H9 (cell line): Measurements from ENCODE around the gene RASSF5. TPM values are rescaled to one million over a fixed set of nuclear protein-coding genes. Genes with fewer than 3 reads are reported as not detected.

Experiments
- DNase-seq: peaks from one replicate; pipeline ENCODE4 v3.0.0-alpha.2; 2017
- H2AFZ ChIP-seq: one replicate; pipeline ENCODE4 v1.6.1; 2013; ENCODE audit warnings: mild to moderate bottlenecking, low read length, control low read depth, moderate library complexity
- H2AK5ac ChIP-seq: 2 replicates; pipeline ENCODE4 v1.6.1; 2013; ENCODE audit warnings: low read length, control low read depth, mixed read lengths; ENCODE audit not compliant: insufficient read length
- H2BK120ac ChIP-seq: one replicate; pipeline ENCODE4 v1.6.1; 2013; ENCODE audit warnings: low read depth, mild to moderate bottlenecking, low read length, control low read depth, inconsistent platforms; ENCODE audit not compliant: poor library complexity, severe bottlenecking
- H2BK12ac ChIP-seq: 2 replicates; pipeline ENCODE4 v1.6.1; 2013; ENCODE audit warnings: low read length, control low read depth, mixed read lengths, low read depth; ENCODE audit not compliant: insufficient read length
- H2BK15ac ChIP-seq: 2 replicates; pipeline ENCODE4 v1.6.1; 2013; ENCODE audit warnings: low read depth, low read length, control low read depth
- H2BK20ac ChIP-seq: one replicate; pipeline ENCODE4 v1.6.1; 2013; ENCODE audit warnings: low read depth, mild to moderate bottlenecking, low read length, control low read depth, inconsistent platforms; ENCODE audit not compliant: poor library complexity, severe bottlenecking
- H2BK5ac ChIP-seq: 2 replicates; pipeline ENCODE4 v1.6.1; 2013; ENCODE audit warnings: low read length, control low read depth, mixed read lengths; ENCODE audit not compliant: insufficient read length
- H3K14ac ChIP-seq: 2 replicates; pipeline ENCODE4 v1.6.1; 2013; ENCODE audit warnings: low read length, control low read depth; ENCODE audit not compliant: insufficient read depth
- H3K18ac ChIP-seq: 2 replicates; pipeline ENCODE4 v1.6.1; 2013; ENCODE audit warnings: low read depth, mild to moderate bottlenecking, mixed read lengths, low read length, control low read depth; ENCODE audit not compliant: insufficient read length
- H3K23ac ChIP-seq: 2 replicates; pipeline ENCODE4 v1.6.1; 2013; ENCODE audit warnings: low read length, control low read depth, mixed read lengths, low read depth; ENCODE audit not compliant: insufficient read length
- H3K23me2 ChIP-seq: 2 replicates; pipeline ENCODE4 v1.6.1; 2013; ENCODE audit warnings: low read depth, mild to moderate bottlenecking, mixed read lengths, low read length, control low read depth; ENCODE audit not compliant: insufficient read length, poor library complexity, severe bottlenecking
- H3K27ac ChIP-seq: 2 replicates; pipeline ENCODE4 v1.5.1; 2013; ENCODE audit warnings: low read length, control low read depth, mixed read lengths, low read depth; ENCODE audit not compliant: insufficient read length
- H3K27me3 ChIP-seq: 2 replicates; pipeline ENCODE4 v1.6.1; 2013; ENCODE audit warnings: low read length, control low read depth, inconsistent platforms; ENCODE audit not compliant: insufficient read depth
- H3K4ac ChIP-seq: 2 replicates; pipeline ENCODE4 v1.6.1; 2013; ENCODE audit warnings: low read depth, mild to moderate bottlenecking, control low read depth, inconsistent platforms, low read length, moderate library complexity
- H3K4me1 ChIP-seq: 2 replicates; pipeline ENCODE4 v1.6.1; 2013; ENCODE audit warnings: low read length, control low read depth, inconsistent platforms; ENCODE audit not compliant: insufficient read depth
- H3K4me2 ChIP-seq: 2 replicates; pipeline ENCODE4 v1.6.1; 2013; ENCODE audit warnings: low read length, control low read depth, mixed read lengths; ENCODE audit not compliant: insufficient read length, insufficient read depth
- H3K56ac ChIP-seq: 2 replicates; pipeline ENCODE4 v1.6.1; 2013; ENCODE audit warnings: low read depth, mild to moderate bottlenecking, mixed read lengths, low read length, control low read depth; ENCODE audit not compliant: insufficient read length
- H3K79me1 ChIP-seq: 2 replicates; pipeline ENCODE4 v1.6.1; 2013; ENCODE audit warnings: low read depth, mild to moderate bottlenecking, moderate library complexity, low read length, control low read depth, inconsistent platforms; ENCODE audit not compliant: insufficient read depth, poor library complexity, severe bottlenecking
- H3K79me2 ChIP-seq: 2 replicates; pipeline ENCODE4 v1.6.1; 2013; ENCODE audit warnings: low read length, control low read depth, inconsistent platforms; ENCODE audit not compliant: insufficient read depth
- H3K9ac ChIP-seq: 2 replicates; pipeline ENCODE4 v1.6.1; 2013; ENCODE audit warnings: low read length, control low read depth, mixed read lengths; ENCODE audit not compliant: insufficient read length; ENCODE audit errors: extremely low read depth
- H3K9me3 ChIP-seq: one replicate; pipeline ENCODE4 v1.6.1; 2013; ENCODE audit warnings: low read depth, low read length, inconsistent platforms; ENCODE audit not compliant: control insufficient read depth
- H3T11ph ChIP-seq: one replicate; pipeline ENCODE4 v1.6.1; 2013; ENCODE audit warnings: mild to moderate bottlenecking, low read length, control low read depth, inconsistent platforms
- H4K20me1 ChIP-seq: one replicate; pipeline ENCODE4 v1.6.1; 2013; ENCODE audit not compliant: control insufficient read depth, insufficient read length, insufficient read depth
- H4K5ac ChIP-seq: 2 replicates; pipeline ENCODE4 v1.6.1; 2013; ENCODE audit warnings: low read depth, mild to moderate bottlenecking, mixed read lengths, low read length, control low read depth; ENCODE audit not compliant: insufficient read length
- H4K8ac ChIP-seq: replicated peaks from 2 replicates; pipeline ENCODE4 v1.6.1; 2013; ENCODE audit warnings: low read length, control low read depth, mixed read lengths, low read depth; ENCODE audit not compliant: insufficient read length
- H4K91ac ChIP-seq: 2 replicates; pipeline ENCODE4 v1.6.1; 2013; ENCODE audit warnings: low read depth, mild to moderate bottlenecking, moderate library complexity, mixed read lengths, low read length, control low read depth; ENCODE audit not compliant: insufficient read length
- H3K27ac Mint-ChIP-seq, 3 experiments: 2 replicates in 2 of 3; 3 replicates in 1 of 3; pipeline ENCODE4 v1.8.0; 2020 to 2021; ENCODE audit warnings: mixed read lengths in 3 of 3, mild to moderate bottlenecking in 1 of 3, moderate library complexity in 1 of 3
- H3K27me3 Mint-ChIP-seq: 2 replicates; pipeline ENCODE4 v1.8.0; 2021; ENCODE audit warnings: low read depth, mild to moderate bottlenecking, moderate library complexity, mixed read lengths
- H3K36me3 Mint-ChIP-seq, 3 experiments: 2 replicates in 2 of 3; 3 replicates in 1 of 3; pipeline ENCODE4 v1.8.0; 2020 to 2021; ENCODE audit warnings: low read depth in 3 of 3, mixed read lengths in 3 of 3; ENCODE audit not compliant: insufficient read depth in 1 of 3
- H3K4me1 Mint-ChIP-seq, 2 experiments: 2 replicates each; pipeline ENCODE4 v1.8.0; 2020; ENCODE audit warnings: mixed read lengths in 2 of 2
- H3K4me3 Mint-ChIP-seq, 2 experiments: 2 replicates in 1 of 2; 3 replicates in 1 of 2; pipeline ENCODE4 v1.8.0; 2020 to 2021; ENCODE audit warnings: mild to moderate bottlenecking in 2 of 2, mixed read lengths in 2 of 2, moderate library complexity in 1 of 2
- H3K9me3 Mint-ChIP-seq, 2 experiments: 2 replicates in 1 of 2; 3 replicates in 1 of 2; pipeline ENCODE4 v1.8.0; 2020; ENCODE audit warnings: mild to moderate bottlenecking in 2 of 2, mixed read lengths in 2 of 2, moderate library complexity in 1 of 2
- WGBS: extraction: QIAGEN DNeasy Blood & Tissue Kit; methylation state at CpG from one replicate; pipeline ENCODE4 v1.1.7; 2013; ENCODE audit warnings: missing lambda C conversion rate, low lambda C conversion rate, mixed read lengths; ENCODE audit not compliant: insufficient read length; ENCODE audit errors: extremely low coverage; 5-methylcytosine and 5-hydroxymethylcytosine counted together
- total RNA-seq: library from RNA; stranded (reverse); gene quantifications from 2 replicates; pipeline ENCODE4 v1.2.1, GENCODE V29; 2021
- TF ChIP-seq, protein P1 (sequence below): fragments of 200-600 bp; sonication (generic); conservative IDR thresholded peaks from 3 replicates; pipeline ENCODE4 v1.8.0; 2021; ENCODE audit warnings: antibody characterized with exemption, mild to moderate bottlenecking

RASSF5 gene
- total RNA-seq, 1 experiment from 2014 or later: 0.50 TPM

DNA sequence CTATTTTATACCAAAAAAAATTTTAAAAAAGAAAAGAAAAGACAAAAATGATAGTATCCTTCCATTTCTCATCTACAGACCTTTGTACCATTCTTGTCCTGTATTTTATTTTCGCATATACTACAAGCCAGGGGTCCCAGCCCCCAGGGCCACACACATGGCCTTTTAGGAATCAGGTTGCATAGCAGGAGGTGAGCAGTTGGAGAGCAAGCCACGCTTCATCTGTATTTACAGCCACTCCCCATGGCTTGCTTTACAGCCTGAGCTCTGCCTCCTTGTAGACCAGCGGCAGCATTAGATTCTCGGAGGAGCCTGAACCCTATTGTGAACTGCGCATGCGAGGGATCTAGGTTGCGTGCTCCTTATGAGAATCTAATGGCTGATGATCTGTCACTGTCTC is 39.8 kb downstream of the RASSF5 start:
- Histone ChIP-seq H3K4me2 (no peak overlapping the region), H2BK20ac (no peak overlapping the region), H3K56ac (no peak overlapping the region), H4K5ac (no peak overlapping the region), H2BK5ac (no peak overlapping the region), H3T11ph (no peak overlapping the region), H3K27me3 (no peaks in the 10 kb centered on the region), H3K79me2 (no peaks in the 10 kb centered on the region), H3K9me3 (no peaks in the 10 kb centered on the region), H2BK12ac (no peak overlapping the region), H3K9ac (no peak overlapping the region), H3K23ac (no peak overlapping the region), H2BK120ac (no peak overlapping the region), H3K4me1 (no peaks in the 10 kb centered on the region; the same call in 1 of the 2 replicates), H3K23me2 (no peaks in the 10 kb centered on the region), H3K79me1 (no peaks in the 10 kb centered on the region), H2AFZ (no peak overlapping the region), H3K18ac (no peak overlapping the region), H4K20me1 (no peaks in the 10 kb centered on the region), H2BK15ac (no peak overlapping the region), H4K8ac (no peak overlapping the region), H3K14ac (no peak overlapping the region), H4K91ac (no peak overlapping the region), H3K4ac (no peak overlapping the region), H3K27ac (no peak overlapping the region), H2AK5ac (no peak overlapping the region)
- no CpG with 5 or more reads among the region's 7 CpGs for WGBS
- Mint-ChIP-seq H3K4me3 (no peak overlapping the region), H3K9me3 (peaks cover 0 to 2% of the 10 kb centered on the region in 2 experiments; a peak in 1 of 5 replicates), H3K4me1 (peaks cover 6 to 11% of the 10 kb centered on the region in 2 experiments), H3K27me3 (peaks cover 7% of the 10 kb centered on the region), H3K27ac (no peak overlapping the region), H3K36me3 (no peaks in the 10 kb centered on the region)
- DNase-seq: no peak
- TF ChIP-seq, protein P1, sequence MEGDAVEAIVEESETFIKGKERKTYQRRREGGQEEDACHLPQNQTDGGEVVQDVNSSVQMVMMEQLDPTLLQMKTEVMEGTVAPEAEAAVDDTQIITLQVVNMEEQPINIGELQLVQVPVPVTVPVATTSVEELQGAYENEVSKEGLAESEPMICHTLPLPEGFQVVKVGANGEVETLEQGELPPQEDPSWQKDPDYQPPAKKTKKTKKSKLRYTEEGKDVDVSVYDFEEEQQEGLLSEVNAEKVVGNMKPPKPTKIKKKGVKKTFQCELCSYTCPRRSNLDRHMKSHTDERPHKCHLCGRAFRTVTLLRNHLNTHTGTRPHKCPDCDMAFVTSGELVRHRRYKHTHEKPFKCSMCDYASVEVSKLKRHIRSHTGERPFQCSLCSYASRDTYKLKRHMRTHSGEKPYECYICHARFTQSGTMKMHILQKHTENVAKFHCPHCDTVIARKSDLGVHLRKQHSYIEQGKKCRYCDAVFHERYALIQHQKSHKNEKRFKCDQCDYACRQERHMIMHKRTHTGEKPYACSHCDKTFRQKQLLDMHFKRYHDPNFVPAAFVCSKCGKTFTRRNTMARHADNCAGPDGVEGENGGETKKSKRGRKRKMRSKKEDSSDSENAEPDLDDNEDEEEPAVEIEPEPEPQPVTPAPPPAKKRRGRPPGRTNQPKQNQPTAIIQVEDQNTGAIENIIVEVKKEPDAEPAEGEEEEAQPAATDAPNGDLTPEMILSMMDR: no peak
